T-helper 2 cell treated with Interferon-gamma antibody and Interleukin-4, amounts not matched to agents 5 μg/mL and 100 μg/mL, for 36 hours (primary cell): ENCODE results near the gene NPSR1.

Source experiments
- DNase-seq: peaks from one replicate; pipeline ENCODE4 v3.0.0; 2021; ENCODE audit warnings: low spot score
- H3K27ac Mint-ChIP-seq: one replicate; pipeline ENCODE4 v1.8.0; 2021; ENCODE audit warnings: mild to moderate bottlenecking, mixed read lengths
- H3K27me3 Mint-ChIP-seq: one replicate; pipeline ENCODE4 v1.8.0; 2021; ENCODE audit warnings: low read depth, mixed read lengths
- H3K36me3 Mint-ChIP-seq: one replicate; pipeline ENCODE4 v1.8.0; 2021; ENCODE audit warnings: low read depth, mixed read lengths
- H3K4me1 Mint-ChIP-seq: one replicate; pipeline ENCODE4 v1.8.0; 2021; ENCODE audit warnings: low read depth, mixed read lengths
- H3K4me3 Mint-ChIP-seq: one replicate; pipeline ENCODE4 v1.8.0; 2022; ENCODE audit warnings: mild to moderate bottlenecking, moderate library complexity, mixed read lengths
- H3K9me3 Mint-ChIP-seq: one replicate; pipeline ENCODE4 v1.8.0; 2021; ENCODE audit warnings: mixed read lengths

The NPSR1 gene

DNA sequence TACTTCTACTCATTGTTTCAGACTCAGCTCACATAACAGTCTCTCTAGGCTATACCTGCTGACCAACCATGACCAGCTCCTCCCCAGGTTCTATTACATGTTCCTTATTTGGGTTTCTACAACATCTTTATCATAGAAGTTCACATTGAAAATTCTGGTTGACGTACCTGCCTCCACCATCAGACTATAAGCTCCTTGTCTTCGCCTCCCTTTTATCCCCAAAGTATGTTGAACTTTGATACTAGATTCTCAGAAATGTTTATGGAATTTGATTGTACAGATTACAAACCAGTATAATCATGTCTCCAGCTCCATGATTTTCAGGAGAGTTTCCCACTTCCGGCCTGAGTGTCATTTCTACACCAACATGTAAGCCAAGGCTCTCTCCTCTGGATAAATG, 15.0 kb downstream of the NPSR1 start:
- Mint-ChIP-seq H3K9me3 (no peaks in the 10 kb centered on the region), H3K36me3 (no peaks in the 10 kb centered on the region), H3K27ac (no peak overlapping the region), H3K4me3 (no peak overlapping the region), H3K4me1 (no peaks in the 10 kb centered on the region), H3K27me3 (no peaks in the 10 kb centered on the region)
- no peak for DNase-seq

DNA sequence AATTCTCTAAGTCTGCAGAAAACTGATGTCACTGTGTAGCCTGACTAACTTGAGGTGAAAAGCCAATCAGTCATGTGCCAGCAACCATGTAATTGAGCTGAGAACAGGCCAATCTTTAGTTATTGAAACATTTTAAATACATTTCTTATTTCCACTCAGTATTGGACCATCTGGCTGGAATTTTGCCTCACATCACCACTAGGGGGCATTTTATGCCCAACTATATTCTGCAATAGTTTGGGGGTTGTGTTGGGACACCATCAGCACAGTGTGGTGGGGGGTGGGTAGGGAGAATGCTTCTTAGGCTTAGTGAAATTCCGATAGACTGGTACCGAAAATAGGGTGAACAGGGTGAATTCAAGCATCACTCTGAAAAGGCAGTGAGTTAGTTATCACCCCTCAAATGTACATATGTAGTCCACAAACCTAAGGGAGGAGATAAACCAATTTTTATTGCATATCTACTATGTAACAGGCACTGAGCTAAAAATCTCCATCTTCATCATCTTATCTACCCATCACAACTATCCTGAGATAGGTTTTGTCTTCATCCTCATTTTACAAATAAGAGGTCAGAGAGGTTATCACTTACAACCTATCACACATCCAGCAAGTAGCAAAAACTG, 17.8 kb downstream of the NPSR1 start:
- H3K4me1 Mint-ChIP-seq = no peaks in the 10 kb centered on the region
- H3K36me3 Mint-ChIP-seq = no peaks in the 10 kb centered on the region
- H3K4me3 Mint-ChIP-seq = no peak overlapping the region
- DNase-seq = no peak
- H3K27me3 Mint-ChIP-seq = no peaks in the 10 kb centered on the region
- no peaks in the 10 kb centered on the region for H3K9me3 Mint-ChIP-seq
- H3K27ac Mint-ChIP-seq = no peak overlapping the region

DNA sequence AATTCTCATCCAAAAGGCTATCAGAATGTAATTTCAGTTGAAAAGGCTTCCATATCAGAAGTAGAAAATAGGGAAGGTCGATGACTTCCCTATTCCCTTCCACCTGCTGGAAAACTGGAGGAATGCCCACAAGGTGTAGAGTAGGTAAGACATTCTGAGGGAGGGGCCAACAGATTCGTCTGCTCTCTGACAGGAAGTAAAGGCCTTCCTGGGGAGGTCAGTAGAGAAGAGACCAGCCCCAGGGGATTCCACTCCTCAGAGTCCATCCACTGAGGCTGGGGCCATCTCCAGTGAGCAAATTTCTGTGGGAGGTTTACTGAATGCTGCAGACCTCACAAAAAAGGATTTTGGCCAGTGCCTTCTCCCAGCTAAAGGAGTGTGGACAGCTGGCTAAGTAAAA, 19.5 kb downstream of the NPSR1 start:
- H3K4me1 Mint-ChIP-seq = no peaks in the 10 kb centered on the region
- H3K36me3 Mint-ChIP-seq = no peaks in the 10 kb centered on the region
- H3K9me3 Mint-ChIP-seq = no peaks in the 10 kb centered on the region
- no peak for DNase-seq
- H3K4me3 Mint-ChIP-seq = no peak overlapping the region
- no peaks in the 10 kb centered on the region for H3K27me3 Mint-ChIP-seq
- no peak overlapping the region for H3K27ac Mint-ChIP-seq

DNA sequence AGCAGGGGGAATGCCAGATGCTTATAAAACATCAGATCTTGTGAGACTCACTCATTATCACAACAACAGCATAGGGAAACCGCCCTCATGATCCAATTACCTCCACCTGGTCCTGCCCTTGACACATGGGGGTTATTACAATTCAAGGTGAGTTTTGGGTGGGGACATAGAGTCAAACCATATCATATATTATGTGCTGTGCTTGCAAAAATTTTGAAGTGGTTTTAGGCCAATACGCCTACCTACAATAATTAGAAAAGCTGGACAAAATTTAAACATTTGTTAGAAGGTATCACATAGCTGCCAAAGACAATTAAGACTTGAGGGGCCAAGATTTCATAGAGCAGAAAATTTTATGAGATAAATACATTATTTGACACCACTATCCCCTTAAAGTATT, 29.5 kb downstream of the NPSR1 start:
- no peak overlapping the region for H3K4me3 Mint-ChIP-seq
- H3K4me1 Mint-ChIP-seq = no peaks in the 10 kb centered on the region
- no peak for DNase-seq
- no peaks in the 10 kb centered on the region for H3K36me3 Mint-ChIP-seq
- H3K27me3 Mint-ChIP-seq = no peaks in the 10 kb centered on the region
- H3K9me3 Mint-ChIP-seq = no peaks in the 10 kb centered on the region
- H3K27ac Mint-ChIP-seq = no peak overlapping the region

DNA sequence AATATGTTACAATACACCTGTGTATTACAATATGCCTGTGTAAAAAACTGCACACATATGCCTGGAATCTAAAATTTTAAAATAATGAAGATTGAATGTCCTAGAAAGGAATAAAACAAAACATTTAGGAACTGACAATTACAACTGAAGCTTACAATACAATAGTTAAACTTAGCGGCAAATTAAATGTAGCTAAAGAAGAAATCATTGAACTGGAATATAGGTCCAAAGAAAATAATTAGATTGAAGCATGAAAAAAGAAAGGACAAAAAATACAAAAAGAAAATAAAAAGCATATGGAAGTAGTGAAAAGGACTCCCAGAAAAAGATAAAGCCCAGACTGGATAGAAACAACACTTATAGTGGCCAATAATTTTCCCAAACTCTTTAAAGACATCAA, 38.4 kb downstream of the NPSR1 start:
- Mint-ChIP-seq H3K4me1 (no peaks in the 10 kb centered on the region), H3K27me3 (no peaks in the 10 kb centered on the region), H3K27ac (no peak overlapping the region), H3K36me3 (no peaks in the 10 kb centered on the region), H3K4me3 (no peak overlapping the region), H3K9me3 (peaks cover 15% of the 10 kb centered on the region)
- DNase-seq = no peak

DNA sequence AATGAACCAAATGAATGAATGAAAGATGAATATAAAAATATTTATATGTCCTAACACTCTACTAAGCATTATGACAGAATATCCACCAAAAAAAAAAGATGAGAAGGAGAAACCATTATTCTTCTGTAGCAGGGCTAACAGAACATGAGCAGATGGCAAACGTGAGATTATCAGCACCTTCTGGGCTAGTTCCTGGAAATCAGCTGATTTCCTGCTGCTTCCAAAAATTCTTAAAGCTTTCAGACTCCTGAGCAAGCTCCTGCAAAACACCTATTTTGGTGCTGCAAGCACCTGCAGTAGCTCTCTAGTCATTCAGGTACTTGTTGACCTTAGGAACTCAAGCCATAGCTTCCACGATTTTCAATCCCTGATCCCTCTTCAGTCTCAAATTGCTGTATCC, 51.8 kb downstream of the NPSR1 start:
- Mint-ChIP-seq H3K9me3 (no peaks in the 10 kb centered on the region), H3K27me3 (peaks cover 3% of the 10 kb centered on the region), H3K4me1 (no peaks in the 10 kb centered on the region), H3K36me3 (no peaks in the 10 kb centered on the region), H3K4me3 (no peak overlapping the region), H3K27ac (no peak overlapping the region)
- no peak for DNase-seq

DNA sequence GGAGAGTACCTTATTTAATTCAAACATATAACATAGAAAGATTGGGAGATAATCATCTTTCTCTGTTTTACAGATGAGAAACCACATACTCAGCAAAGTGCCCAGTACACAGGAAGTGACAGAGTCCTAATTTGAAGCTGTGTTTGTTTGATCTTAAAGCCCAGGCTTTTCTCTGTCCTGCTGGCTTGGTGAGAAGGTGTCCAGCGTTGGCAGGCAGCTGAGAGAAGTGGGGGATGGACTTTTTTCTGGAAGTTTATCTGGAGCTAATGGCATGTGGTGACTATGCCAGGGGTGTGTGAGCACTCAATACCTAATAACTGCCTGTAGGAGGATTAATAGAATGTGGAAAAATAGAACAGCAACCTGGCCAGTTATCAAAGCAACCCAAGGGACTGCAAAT, 60.8 kb downstream of the NPSR1 start:
- peak; percentile 5 for DNase-seq
- H3K27ac Mint-ChIP-seq = no peak overlapping the region
- H3K27me3 Mint-ChIP-seq = peaks cover 27% of the 10 kb centered on the region

DNA sequence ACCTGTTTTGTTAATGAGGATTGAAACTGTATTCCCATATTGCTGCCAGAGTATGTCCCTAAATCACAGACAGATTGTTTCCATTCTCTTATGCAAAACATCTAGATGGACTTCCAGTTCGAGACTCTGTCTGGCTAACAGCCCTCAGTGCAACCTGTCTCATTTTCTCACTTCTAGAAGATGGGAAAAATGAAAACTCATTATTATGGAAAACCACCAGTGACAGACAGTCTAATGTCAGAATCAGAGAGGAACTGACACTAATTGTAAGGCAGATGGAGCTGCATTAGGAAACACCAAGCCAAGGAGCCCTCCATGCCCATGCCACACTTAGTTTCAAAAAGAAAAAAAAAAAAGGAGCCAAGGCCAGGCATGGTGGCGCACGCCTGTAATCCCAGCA, 61.6 kb downstream of the NPSR1 start:
- Mint-ChIP-seq H3K9me3 (no peaks in the 10 kb centered on the region), H3K27ac (no peak overlapping the region), H3K36me3 (no peaks in the 10 kb centered on the region), H3K4me1 (peaks cover 20% of the 10 kb centered on the region), H3K4me3 (no peak overlapping the region), H3K27me3 (peaks cover 27% of the 10 kb centered on the region)
- no peak for DNase-seq

More for the DNA sequence above, 60.8 kb downstream of the NPSR1 start:
- H3K4me3 Mint-ChIP-seq = peak overlapping the region; percentile 39
- no peaks in the 10 kb centered on the region for H3K9me3 Mint-ChIP-seq
- peaks cover 14% of the 10 kb centered on the region for H3K4me1 Mint-ChIP-seq
- no peaks in the 10 kb centered on the region for H3K36me3 Mint-ChIP-seq

DNA sequence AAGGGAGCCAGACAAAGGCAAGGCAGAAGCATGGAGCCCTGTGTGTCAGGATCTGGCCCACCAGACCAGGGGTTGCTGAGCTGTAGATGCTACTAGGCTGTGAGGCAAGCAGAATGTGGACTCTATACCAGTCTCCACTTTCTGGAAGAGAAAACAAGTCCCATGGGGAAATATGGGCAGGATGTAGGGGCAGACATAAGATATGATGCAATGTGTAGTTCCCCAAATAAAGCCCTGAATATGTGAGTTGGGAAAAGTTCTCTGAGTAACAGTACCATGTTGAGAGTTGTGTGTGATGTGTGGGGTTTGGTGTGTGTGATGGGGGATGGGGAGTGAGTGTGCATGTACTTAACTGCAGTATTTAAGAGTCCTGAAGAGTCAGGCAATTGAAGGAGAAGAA, 62.3 kb downstream of the NPSR1 start:
- Mint-ChIP-seq H3K9me3 (no peaks in the 10 kb centered on the region), H3K27ac (no peak overlapping the region), H3K36me3 (no peaks in the 10 kb centered on the region), H3K27me3 (peaks cover 25% of the 10 kb centered on the region), H3K4me3 (no peak overlapping the region), H3K4me1 (peaks cover 20% of the 10 kb centered on the region)
- DNase-seq = no peak

DNA sequence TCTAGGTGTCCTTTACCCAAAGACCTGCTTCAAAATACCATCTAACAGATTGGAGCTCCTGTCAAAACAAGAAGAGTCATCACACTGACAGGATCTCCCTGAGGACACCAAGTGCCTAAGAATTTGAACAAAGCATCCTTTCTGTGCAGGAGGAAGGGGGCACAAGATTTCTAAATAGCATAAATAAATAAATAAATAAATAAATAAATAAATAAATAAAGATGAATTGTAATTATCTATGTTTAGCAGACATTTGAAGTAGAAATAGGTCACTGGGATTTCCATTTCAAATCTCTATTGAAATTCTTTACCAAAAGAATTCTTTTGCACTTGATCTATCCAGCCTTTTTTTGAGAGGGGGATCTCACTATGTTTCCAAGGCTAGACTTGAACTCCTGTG, 65.3 kb downstream of the NPSR1 start:
- Mint-ChIP-seq H3K9me3 (no peaks in the 10 kb centered on the region), H3K4me1 (peaks cover 20% of the 10 kb centered on the region), H3K4me3 (no peak overlapping the region), H3K27ac (no peak overlapping the region), H3K36me3 (no peaks in the 10 kb centered on the region), H3K27me3 (peaks cover 18% of the 10 kb centered on the region)
- DNase-seq = no peak

DNA sequence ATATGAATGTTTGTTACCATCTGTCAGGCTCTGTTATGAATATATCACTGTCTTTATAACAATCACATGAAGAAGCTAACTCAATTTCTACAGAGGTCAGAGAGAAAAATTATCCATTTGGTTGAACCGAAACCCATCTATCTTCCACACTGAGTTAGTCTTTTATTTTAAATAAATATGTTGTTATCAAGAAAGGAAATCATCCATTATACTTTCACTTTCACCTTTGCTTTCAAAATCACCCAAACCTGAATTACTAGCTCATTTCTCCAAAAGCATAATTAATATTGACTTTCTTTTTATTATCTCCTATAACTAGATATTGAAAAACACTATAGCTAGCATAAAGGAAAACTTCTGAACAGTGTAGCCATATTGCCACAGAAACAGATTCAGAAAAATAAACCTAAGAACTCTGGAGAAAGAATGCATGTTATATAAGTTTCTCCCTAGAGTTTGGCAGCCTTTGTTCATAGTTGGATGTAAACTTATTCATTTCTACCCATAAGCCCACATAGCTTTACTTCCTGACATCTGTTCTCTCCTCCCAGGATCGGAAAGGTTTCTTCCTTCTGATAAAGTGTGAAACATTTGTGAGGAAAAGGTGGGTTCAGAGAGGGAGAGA, 66.0 kb downstream of the NPSR1 start:
- Mint-ChIP-seq H3K9me3 (no peaks in the 10 kb centered on the region), H3K27ac (no peak overlapping the region), H3K36me3 (no peaks in the 10 kb centered on the region), H3K4me3 (peak overlapping the region; percentile 38), H3K4me1 (peaks cover 13% of the 10 kb centered on the region), H3K27me3 (peaks cover 18% of the 10 kb centered on the region)
- no peak for DNase-seq

DNA sequence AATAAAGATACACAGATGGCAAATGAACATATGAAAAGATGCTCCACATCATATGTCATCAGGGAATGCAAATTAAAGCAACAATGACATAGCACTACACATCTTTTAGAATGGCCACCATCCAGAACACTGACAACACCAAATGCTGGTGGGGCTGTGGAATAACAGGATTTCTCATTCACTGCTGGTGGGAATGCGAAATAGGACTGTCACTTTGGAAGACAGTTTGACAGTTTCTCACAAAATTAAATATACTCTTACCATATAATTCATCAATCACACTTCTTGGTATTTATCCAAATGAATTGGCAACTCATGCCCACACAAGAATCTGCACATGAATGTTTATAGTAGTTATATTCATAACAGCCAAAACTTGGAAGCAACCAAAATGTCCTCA, 68.2 kb downstream of the NPSR1 start:
- no peak for DNase-seq
- H3K36me3 Mint-ChIP-seq = no peaks in the 10 kb centered on the region
- H3K9me3 Mint-ChIP-seq = no peaks in the 10 kb centered on the region
- H3K27me3 Mint-ChIP-seq = peaks cover 17% of the 10 kb centered on the region
- H3K4me1 Mint-ChIP-seq = peaks cover 10% of the 10 kb centered on the region
- H3K27ac Mint-ChIP-seq = no peak overlapping the region
- no peak overlapping the region for H3K4me3 Mint-ChIP-seq

DNA sequence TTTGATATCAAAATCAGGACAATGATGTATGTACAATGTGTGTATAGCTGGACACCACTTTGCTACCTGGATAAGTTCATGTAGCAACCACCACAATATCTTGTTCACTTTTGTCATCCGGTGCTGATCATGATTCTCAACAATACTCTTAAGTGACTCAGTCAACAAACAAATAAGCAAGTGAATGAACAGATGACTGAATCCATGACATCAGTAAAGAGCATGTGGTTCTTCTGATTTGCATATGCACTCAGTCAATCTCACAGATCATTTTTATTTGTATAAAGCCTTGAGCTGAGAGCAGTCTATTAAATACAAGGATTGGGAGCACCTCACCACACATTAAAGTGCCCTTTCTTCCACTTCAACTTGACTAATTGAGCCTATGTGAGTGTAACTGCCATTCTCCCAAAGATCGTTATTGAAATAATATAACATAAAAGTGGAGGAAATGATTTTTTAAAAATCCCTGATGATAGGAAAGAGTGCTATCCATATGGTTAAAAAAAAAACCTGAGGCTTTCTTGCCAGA, 69.5 kb downstream of the NPSR1 start:
- H3K4me3 Mint-ChIP-seq = no peak overlapping the region

DNA sequence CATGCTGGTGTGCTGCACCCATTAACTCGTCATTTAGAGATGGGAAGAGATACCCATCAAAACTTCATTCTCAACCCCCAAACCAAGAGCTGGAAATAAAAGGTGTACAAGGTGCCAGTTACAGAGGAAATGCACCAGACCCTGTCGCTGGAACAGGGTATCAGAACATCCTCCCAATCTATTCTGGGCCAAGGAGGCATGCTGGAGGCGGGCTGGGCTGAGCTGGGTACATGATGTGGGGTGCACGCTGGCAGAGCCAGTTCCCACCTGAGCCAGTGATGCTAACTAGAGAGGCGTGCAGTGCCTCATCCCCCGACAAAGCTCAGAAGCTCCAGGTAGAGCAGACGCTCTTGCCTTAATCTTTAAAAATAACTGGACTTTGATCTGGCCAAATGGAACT, 70.1 kb downstream of the NPSR1 start:
- no peak overlapping the region for H3K4me3 Mint-ChIP-seq
- no peak overlapping the region for H3K27ac Mint-ChIP-seq
- no peak for DNase-seq
- H3K9me3 Mint-ChIP-seq = no peaks in the 10 kb centered on the region
- H3K36me3 Mint-ChIP-seq = no peaks in the 10 kb centered on the region
- peaks cover 14% of the 10 kb centered on the region for H3K27me3 Mint-ChIP-seq
- peaks cover 10% of the 10 kb centered on the region for H3K4me1 Mint-ChIP-seq

More for the DNA sequence above, 69.5 kb downstream of the NPSR1 start:
- DNase-seq = no peak
- Mint-ChIP-seq H3K27ac (no peak overlapping the region), H3K4me1 (peaks cover 10% of the 10 kb centered on the region), H3K9me3 (no peaks in the 10 kb centered on the region), H3K27me3 (peaks cover 15% of the 10 kb centered on the region), H3K36me3 (no peaks in the 10 kb centered on the region)

DNA sequence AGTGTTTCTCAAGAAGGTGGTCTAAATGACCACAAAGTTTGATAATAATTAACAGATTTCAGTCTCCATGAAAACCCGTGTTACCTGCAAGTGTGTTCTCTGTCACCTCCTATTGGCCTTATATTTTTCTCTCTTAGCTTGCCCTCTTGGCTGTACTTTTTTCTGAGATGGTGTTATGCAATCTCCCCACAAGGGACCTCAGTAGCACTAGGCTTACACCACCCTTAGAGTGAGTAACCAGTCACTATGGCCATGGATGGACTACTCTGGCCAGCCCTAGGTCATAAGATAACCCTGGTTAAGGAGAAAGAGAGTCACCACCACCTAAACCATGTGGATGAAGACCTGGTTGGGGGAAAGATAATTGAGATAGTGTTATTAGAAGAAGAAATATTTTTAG, 76.8 kb downstream of the NPSR1 start:
- peaks cover 10% of the 10 kb centered on the region for H3K27me3 Mint-ChIP-seq
- no peaks in the 10 kb centered on the region for H3K36me3 Mint-ChIP-seq
- H3K9me3 Mint-ChIP-seq = no peaks in the 10 kb centered on the region
- H3K27ac Mint-ChIP-seq = no peak overlapping the region
- H3K4me3 Mint-ChIP-seq = no peak overlapping the region
- H3K4me1 Mint-ChIP-seq = no peaks in the 10 kb centered on the region
- DNase-seq = no peak
